Ecto neural progenitor cell (in vitro differentiated cells): ENCODE data around the gene CNTNAP3.
"Not testable (repeated sequence)": the region's sequence is repeated elsewhere in the genome, so short reads cannot be mapped to it uniquely, and the experiment has no call there.

ENCODE experiments used
- DNase-seq: peaks from one replicate; pipeline ENCODE4 v3.0.0-alpha.2; 2018; ENCODE audit warnings: low spot score

CNTNAP3 gene

DNA sequence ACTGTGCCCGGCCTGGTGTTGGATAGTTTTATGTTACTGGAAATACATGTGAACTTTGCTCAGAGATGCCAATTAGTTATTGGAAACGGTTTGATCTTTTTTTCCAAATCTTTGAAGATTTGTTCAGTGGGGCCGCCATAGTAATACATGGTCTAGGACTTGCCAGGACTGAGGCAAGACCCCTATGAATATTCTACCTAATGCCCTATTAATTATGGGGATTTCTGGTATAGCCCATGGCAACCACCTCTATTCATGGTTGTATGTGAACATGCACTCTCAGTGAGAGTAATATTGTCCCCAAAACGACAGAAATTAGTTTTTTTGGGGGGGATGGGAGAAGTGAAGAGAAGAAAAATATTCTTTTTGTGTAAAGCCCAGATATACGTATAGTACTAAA lies 220.3 kb downstream of the CNTNAP3 start:
- not testable (repeated sequence) for DNase-seq

DNA sequence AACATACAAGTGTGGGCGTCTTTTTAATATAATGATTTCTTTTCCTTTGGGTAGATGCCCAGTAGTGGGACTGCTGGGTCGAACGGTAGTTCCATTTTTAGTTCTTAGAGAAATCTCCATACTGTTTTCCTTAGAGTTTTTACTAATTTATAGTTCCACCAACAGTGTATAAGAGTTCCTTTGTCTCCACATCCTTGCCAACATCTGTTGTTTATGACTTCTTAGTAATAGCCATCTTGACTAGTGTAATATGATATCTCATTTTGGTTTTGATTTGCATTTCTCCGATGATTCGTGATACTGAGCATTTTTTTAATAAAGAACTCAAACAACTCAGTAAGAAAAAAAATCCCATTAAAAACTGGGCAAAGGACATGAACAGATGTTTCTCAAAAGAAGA lies 225.0 kb downstream of the CNTNAP3 start:
- DNase-seq: not testable (repeated sequence)

DNA sequence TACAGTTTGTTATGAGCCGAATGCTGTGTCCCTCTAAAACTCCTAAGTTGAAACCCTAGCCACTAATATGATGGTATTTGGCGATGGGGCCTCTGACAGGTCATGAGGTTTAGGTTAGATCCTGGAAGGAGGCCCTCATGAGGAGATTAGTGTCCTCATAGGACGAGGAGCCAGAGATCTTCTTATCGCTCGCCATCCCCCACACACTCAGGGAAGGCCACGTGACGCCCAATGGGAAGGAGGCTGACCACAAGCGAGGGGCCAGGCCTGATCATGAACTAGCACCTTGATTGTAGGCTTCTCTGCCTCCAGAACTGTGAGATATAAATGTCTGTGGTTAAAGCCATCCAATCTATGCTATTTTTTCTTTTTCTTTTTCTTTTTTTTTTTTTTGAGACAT lies 233.5 kb downstream of the CNTNAP3 start:
- not testable (repeated sequence) for DNase-seq

DNA sequence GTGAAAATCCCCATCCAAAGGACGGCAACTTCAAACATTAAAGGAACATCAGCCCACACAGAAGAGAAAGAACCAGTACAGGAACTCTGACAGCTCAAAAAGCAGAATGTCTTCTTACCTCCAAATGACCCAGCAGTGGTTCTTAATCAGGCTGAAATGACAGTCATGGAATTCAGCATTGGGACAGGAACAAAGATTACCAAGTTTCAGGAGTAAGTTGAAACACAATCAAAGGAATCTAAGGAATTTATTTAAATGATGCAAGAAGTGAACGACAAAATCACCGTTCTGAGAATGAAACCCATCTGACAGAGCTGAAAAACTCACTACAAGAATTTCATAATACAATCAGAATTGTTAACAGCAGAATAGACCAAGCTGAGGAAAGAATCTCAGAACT lies 241.1 kb downstream of the CNTNAP3 start:
- not testable (repeated sequence) for DNase-seq

DNA sequence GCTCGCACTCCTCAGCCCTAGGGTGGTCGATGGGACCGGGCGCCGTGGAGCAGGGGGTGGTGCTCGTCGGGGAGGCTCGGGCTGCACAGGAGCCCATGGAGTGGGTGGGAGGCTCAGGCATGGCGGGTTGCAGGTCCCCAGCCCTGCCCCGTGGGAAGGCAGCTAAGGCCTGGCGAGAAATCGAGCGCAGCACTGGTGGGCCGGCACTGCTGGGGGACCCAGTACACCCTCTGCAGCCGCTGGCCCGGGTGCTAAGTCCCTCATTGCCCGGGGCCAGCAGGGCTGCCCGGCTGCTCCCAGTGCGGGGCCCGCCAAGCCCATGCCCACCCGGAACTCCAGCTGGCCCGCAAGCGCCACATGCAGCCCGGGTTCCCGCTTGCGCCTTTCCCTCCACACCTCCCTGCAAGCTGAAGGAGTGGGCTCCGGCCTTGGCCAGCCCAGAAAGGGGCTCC lies 245.6 kb downstream of the CNTNAP3 start:
- not testable (repeated sequence) for DNase-seq

DNA sequence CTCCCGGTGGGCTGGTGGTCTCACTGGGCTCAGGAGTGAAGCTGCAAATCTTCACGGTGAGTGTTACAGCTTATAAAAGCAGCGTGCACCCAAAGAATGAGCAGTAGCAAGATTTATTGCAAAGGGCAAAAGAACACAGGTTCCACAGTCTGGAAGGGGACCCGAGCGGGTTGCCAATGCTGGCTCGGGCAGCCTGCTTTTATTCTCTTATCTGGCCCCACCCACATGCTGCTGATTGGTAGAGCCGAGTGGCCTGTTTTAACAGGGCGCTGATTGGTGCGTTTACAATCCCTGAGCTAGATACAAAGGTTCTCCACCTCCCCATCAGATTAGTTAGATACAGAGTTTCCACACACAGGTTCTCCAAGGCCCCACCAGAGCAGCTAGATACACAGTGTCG lies 246.2 kb downstream of the CNTNAP3 start:
- not testable (repeated sequence) for DNase-seq

DNA sequence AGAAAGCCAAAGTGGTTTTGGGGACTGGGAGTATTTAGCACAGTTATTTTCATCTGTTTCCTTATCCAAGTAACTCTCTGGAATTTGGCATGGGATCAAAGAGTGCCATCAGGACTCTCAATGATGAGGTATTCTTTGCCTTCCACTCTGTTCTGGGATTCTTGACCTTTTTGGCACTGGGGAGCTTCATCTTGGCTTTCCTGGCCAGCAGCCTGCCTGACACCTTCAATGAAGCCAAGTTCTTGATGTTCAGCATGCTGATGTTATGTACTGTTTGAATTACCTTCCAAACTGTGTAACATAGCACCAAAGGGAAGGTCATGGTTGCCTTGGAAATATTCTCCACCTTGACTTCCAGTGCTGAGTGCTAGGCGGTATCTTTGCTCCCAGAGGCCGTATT lies 248.8 kb downstream of the CNTNAP3 start:
- DNase-seq: not testable (repeated sequence)

DNA sequence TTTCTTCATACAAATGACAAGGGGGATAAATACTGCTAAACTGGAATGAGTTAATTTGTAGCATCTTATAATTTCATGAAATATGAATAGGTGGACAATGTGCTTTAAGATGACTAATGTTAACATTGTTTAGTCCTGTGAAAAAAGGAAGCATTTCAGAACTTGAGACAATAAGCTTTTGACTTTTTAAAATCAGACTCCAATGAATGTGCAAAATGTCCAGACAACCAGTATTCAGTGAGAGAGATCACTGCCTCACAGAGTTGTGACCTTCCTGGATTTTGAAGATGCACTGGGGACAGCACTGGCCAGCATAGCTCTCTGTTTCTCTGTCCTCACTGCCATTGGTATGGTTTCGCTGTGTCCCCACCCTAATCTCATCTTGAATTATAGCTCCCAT lies 249.7 kb downstream of the CNTNAP3 start:
- DNase-seq: not testable (repeated sequence)

DNA sequence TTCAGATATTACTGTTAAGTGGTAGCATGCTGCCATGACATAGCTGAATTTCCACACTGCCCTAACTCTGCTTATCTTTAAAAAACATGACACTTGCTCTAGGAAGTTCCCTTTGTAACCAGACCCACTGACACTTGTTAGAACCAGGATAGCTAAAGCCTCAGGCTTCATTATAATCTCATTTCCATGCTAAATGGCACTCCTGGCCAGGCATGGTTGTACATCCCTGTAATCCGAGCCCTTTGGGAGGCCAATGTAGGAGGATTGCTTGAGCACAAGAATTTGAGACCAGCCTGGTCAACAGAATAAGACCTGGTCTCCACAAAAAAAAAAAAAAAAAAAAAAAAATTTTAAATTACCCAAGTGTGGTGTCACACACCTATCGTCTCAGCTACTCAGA lies 254.1 kb downstream of the CNTNAP3 start:
- DNase-seq: not testable (repeated sequence)

DNA sequence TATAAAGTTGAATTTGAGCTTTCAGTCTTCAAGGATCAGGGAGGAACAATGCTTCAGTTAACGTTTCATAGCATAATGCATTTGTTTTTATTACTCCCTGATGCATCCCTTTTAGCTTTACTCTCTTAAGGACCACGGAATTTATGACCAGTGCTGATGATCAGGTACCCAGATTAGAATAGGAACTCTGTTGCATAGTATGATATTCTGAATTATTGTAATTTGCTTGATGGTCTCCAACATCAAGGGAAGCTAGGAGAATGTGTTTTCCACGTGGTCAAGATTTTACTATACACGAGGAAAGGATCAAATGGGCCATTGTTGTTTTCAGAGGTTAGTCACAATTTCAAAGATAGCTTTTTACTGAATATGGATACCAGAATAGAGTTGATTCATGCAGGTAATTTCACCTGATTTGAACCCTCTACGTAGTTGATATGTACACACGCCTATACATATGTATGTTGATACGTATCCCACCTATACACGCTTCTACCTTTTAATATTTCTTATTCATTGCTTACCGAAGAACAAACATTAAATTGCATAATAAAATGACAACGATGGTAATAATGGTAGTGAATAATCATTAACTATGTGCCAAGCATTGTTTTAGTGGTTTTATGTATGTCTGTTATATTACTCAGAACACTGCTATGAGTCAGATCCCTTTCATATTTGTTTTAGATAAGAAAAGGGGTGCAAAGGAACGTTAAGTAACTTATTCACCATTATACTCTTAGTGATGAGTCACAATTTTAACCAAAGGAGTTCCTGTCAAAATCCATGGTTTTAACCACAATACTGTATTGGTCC lies 257.6 kb downstream of the CNTNAP3 start:
- not testable (repeated sequence) for DNase-seq

DNA sequence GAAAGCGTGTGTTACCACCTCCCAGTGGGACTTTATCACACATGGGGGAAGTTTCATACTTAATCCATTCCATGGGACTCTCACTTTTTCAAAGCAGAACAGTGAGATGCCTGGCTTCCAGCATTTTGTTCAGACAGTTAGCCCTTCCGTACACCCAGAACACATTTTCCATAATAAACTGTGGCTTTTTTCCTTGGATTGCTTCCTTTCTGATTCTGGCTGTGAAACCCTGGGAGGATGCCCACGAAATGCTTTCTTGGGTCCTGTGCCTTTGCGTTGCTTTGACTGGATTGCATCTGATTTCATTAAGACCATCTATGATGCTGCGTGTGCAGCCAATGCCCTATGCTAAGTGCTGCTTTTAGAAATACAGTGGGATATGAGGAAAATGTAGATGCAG lies 259.1 kb downstream of the CNTNAP3 start:
- not testable (repeated sequence) for DNase-seq

DNA sequence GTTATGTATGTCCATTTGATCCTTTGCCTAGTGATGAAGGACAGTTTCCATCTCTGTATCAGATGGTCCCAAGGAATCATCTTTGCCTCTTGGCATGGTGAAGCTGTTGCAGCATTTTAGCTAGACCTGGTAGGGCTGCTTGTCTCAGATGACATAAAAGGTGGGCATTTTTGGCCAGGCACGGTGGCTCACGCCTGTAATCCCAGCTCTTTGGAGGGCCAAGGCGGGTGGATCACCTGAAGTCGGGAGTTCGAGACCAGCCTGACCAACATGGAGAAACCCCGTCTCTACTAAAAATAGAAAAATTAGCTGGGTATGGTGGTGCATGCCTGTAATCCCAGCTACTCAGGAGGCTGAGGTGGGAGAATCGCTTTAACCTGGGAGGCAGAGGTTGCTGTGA lies 259.8 kb downstream of the CNTNAP3 start:
- DNase-seq: not testable (repeated sequence)

DNA sequence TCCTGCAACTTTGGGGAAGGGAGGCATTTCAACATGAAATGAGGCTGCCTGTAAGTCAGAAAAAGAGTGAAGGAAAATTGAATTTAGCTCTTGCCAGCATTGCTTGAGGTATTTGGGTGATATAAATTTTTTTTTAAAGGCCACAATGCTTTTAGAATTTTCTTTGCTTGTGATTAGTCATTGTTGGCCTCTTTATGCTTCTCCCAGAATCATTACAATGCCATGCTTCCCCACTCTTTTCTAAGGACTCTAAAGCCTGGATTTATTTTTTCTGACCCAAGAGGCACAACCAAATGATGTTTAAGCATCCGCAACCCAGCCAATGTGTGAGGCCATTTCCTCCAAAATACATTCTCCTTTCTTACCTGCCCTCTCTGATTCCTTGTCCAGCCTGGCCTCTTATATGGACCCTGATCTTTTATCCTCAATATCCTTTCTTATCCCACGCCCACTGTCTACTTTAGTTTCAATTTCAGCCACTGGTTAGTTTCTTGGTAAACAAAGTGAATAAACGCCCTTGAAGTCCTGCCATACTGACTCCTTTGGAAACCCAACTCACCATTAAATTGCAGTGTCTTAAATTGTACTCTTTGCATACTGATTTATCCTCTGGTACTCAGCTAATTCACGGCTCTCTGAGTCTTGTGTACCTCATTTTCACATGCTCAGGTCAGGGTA lies 261.9 kb downstream of the CNTNAP3 start:
- not testable (repeated sequence) for DNase-seq
